Measurements from ENCODE around the gene PURA. TPM values are rescaled to one million over a fixed set of nuclear protein-coding genes. Genes with fewer than 3 reads are reported as not detected.

PURA gene
- total and polyA plus RNA-seq, 2 of the 13 experiments (the other 11 are each of a cell fraction or from before 2014, with no cell fraction given), result 2.0 to 5.0 TPM

DNA sequence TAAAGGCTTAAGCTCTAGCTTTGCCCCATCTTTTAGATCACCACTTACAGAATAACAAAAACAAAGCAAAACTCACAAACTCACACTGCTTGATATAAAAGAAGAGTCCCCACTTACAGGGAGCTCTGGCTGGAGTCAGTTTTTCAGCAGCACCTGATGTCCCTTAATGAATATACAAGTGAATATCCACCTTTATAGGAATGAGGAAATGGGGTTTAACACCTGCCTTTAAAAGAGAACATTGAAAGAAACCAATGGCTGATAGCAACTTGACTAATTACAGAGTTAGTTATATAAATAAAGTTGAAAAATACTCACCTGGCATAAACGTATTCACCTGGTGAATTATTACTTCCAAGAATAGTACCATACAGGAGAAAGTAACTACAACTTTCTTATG is 20.7 kb upstream of the PURA start:
- ChIA-PET CTCF (ENCODE audit: low intra/inter-chr PET ratio, low total read pairs) (no interaction called here), POLR2A (no interaction called here)
- intact Hi-C loops (cut with micrococcal nuclease; ENCODE audit: unreplicated experiment) (no loop called here), in situ Hi-C loops (cut with HindIII; ENCODE audit: extremely low pct_ligation_motif_present, low pct_unique_long_range_greater_than_20kb) (no loop called here)
- FAIRE-seq (no peak), ATAC-seq (no peak), DNase-seq (ENCODE audit: low spot score) (no peak)
- no peaks in the 10 kb centered on the region for H3K36me3 ChIP-seq (replicated peaks in 1 of 2; ENCODE audit: control insufficient read depth in 1 of 2, insufficient read depth in 2 of 2, low read length in 2 of 2)
- peaks cover 0 to 12% of the 10 kb centered on the region in 2 experiments; a peak in 1 of 5 replicates for H3K27me3 ChIP-seq (ENCODE audit: control insufficient read depth in 1 of 2, insufficient read depth in 2 of 2, low read length in 2 of 2)
- no peak overlapping the region for H3K4me2 ChIP-seq (ENCODE audit: low read depth, low read length)
- TF ChIP-seq, protein P1, sequence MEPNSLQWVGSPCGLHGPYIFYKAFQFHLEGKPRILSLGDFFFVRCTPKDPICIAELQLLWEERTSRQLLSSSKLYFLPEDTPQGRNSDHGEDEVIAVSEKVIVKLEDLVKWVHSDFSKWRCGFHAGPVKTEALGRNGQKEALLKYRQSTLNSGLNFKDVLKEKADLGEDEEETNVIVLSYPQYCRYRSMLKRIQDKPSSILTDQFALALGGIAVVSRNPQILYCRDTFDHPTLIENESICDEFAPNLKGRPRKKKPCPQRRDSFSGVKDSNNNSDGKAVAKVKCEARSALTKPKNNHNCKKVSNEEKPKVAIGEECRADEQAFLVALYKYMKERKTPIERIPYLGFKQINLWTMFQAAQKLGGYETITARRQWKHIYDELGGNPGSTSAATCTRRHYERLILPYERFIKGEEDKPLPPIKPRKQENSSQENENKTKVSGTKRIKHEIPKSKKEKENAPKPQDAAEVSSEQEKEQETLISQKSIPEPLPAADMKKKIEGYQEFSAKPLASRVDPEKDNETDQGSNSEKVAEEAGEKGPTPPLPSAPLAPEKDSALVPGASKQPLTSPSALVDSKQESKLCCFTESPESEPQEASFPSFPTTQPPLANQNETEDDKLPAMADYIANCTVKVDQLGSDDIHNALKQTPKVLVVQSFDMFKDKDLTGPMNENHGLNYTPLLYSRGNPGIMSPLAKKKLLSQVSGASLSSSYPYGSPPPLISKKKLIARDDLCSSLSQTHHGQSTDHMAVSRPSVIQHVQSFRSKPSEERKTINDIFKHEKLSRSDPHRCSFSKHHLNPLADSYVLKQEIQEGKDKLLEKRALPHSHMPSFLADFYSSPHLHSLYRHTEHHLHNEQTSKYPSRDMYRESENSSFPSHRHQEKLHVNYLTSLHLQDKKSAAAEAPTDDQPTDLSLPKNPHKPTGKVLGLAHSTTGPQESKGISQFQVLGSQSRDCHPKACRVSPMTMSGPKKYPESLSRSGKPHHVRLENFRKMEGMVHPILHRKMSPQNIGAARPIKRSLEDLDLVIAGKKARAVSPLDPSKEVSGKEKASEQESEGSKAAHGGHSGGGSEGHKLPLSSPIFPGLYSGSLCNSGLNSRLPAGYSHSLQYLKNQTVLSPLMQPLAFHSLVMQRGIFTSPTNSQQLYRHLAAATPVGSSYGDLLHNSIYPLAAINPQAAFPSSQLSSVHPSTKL (CRISPR knock-in tag; IDR thresholded peaks at IDR 0.05), result no peak
- TF ChIP-seq ZBTB49 (CRISPR knock-in tag; IDR thresholded peaks at IDR 0.05; ENCODE audit: borderline replicate concordance) (no peak), TBX2 (CRISPR knock-in tag; IDR thresholded peaks at IDR 0.05; ENCODE audit: borderline replicate concordance) (no peak), POLR2A (IDR thresholded peaks at IDR 0.05; ENCODE audit: insufficient read depth in 1 of 2, low read depth in 2 of 2, low read length in 2 of 2) (no peak), ASH2L (IDR thresholded peaks at IDR 0.05; ENCODE audit: insufficient read length, low read depth, low read length) (no peak), ELF1 (CRISPR knock-in tag; IDR thresholded peaks at IDR 0.05) (no peak), ETV5 (CRISPR knock-in tag; IDR thresholded peaks at IDR 0.05; ENCODE audit: borderline replicate concordance) (no peak), ZNF839 (CRISPR knock-in tag; IDR thresholded peaks at IDR 0.05; ENCODE audit: borderline replicate concordance) (no peak), ZNF766 (CRISPR knock-in tag; IDR thresholded peaks at IDR 0.05; ENCODE audit: borderline replicate concordance) (no peak), ZNF777 (CRISPR knock-in tag; IDR thresholded peaks at IDR 0.05) (no peak), HOXA5 (CRISPR knock-in tag; IDR thresholded peaks at IDR 0.05) (no peak)
- TF ChIP-seq, protein P2, sequence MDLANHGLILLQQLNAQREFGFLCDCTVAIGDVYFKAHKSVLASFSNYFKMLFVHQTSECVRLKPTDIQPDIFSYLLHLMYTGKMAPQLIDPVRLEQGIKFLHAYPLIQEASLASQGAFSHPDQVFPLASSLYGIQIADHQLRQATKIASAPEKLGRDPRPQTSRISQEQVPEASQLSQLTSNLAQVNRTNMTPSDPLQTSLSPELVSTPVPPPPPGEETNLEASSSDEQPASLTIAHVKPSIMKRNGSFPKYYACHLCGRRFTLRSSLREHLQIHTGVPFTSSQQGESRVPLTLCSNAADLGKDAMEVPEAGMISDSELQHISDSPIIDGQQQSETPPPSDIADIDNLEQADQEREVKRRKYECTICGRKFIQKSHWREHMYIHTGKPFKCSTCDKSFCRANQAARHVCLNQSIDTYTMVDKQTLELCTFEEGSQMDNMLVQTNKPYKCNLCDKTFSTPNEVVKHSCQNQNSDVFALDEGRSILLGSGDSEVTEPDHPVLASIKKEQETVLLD (CRISPR knock-in tag; IDR thresholded peaks at IDR 0.05; ENCODE audit: low read depth), result no peak
- no peak overlapping the region for H3K9ac ChIP-seq (ENCODE audit: insufficient read depth, low read depth, low read length)
- H3K4me3 ChIP-seq (replicated peaks in 1 of 3; ENCODE audit: insufficient read depth in 1 of 3, low read depth in 2 of 3, low read length in 3 of 3), result no peak overlapping the region
- no peaks in the 10 kb centered on the region for H4K20me1 ChIP-seq (ENCODE audit: insufficient read depth, low read length)
- no peak overlapping the region for H3K27ac ChIP-seq (ENCODE audit: extremely low read length, insufficient read depth, low read length)
- WGBS (ENCODE audit: low lambda C conversion rate), result 13% methylated on average over 1 of the region's 1 CpG
- peaks cover 12% of the 10 kb centered on the region for H3K9me3 ChIP-seq (ENCODE audit: low read length)
- no peak overlapping the region for H2AFZ ChIP-seq (ENCODE audit: low read length)
- H3K79me2 ChIP-seq (ENCODE audit: insufficient read depth, low read length), result no peaks in the 10 kb centered on the region
- H3K4me1 ChIP-seq (ENCODE audit: insufficient read depth, low read length), result no peaks in the 10 kb centered on the region
- no TSS peak for BruUV-seq (replicated peaks)
